DND-41 (cell line): ENCODE results near the gene CRYM.

ENCODE experiments used
- EZH2 ChIP-seq: IDR thresholded peaks from 3 replicates; pipeline ENCODE4 v1.6.1; 2012; ENCODE audit warnings: borderline replicate concordance, low read depth, mild to moderate bottlenecking, moderate library complexity, low read length, inconsistent platforms; ENCODE audit not compliant: severe bottlenecking
- TF ChIP-seq, protein P1 (sequence below): IDR thresholded peaks from 2 replicates; pipeline ENCODE4 v1.5.1; 2012; ENCODE audit warnings: borderline replicate concordance, low read length, moderate library complexity, mild to moderate bottlenecking; ENCODE audit not compliant: poor library complexity, severe bottlenecking; ENCODE audit errors: extremely low read depth

DNA sequence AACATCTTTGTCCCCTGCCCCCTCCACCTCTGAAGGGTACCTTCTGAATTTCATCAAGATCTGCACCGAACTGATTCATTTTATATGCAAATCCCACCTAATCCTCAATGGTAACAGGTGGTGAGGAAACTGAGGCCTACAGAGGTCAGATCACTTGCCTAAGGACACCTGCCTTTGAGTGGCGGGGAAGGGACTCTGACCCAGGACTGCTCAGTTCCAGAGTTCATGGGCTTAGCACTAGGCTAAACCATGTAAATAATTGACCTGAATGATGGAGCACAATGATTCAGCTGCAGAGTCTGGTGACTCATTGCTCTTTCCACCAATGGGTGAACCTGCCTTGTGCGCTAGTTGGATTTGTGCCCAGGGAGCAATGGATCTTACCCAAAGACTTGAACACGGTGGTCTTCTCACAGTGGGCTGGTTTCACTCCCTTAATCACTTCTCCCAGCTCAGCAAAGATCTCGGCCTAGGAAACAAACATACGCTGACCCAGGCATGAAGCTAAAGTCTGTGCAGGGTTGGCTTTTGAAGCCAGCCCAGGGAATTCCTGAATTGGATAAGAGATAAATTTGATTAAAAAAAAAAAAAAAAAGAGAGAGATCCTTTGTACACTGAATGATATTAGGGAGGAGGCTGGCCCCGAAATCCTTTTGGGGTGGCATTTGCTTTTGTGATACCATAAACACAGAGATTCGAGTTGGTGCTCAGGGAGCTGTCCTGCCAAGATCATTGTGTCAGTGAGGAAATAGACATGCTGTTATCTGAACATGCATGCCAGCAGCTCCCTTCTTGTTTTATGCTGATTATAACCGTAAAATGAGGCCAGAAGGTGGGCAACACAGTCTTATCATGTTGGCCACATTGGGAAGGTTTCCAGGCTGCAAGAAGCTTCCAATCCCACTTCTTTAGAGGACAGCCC is 17.0 kb downstream of the CRYM start:
- TF ChIP-seq, protein P1, sequence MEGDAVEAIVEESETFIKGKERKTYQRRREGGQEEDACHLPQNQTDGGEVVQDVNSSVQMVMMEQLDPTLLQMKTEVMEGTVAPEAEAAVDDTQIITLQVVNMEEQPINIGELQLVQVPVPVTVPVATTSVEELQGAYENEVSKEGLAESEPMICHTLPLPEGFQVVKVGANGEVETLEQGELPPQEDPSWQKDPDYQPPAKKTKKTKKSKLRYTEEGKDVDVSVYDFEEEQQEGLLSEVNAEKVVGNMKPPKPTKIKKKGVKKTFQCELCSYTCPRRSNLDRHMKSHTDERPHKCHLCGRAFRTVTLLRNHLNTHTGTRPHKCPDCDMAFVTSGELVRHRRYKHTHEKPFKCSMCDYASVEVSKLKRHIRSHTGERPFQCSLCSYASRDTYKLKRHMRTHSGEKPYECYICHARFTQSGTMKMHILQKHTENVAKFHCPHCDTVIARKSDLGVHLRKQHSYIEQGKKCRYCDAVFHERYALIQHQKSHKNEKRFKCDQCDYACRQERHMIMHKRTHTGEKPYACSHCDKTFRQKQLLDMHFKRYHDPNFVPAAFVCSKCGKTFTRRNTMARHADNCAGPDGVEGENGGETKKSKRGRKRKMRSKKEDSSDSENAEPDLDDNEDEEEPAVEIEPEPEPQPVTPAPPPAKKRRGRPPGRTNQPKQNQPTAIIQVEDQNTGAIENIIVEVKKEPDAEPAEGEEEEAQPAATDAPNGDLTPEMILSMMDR = no peak
- no peak for TF ChIP-seq EZH2
